ENCODE data around the gene ST8SIA6. TPM values are rescaled to one million over a fixed set of nuclear protein-coding genes. Genes with fewer than 3 reads are reported as not detected.
"Not testable (repeated sequence)": the region's sequence is repeated elsewhere in the genome, so short reads cannot be mapped to it uniquely, and the experiment has no call there.

The ST8SIA6 gene
- total RNA-seq, 1 experiment from 2014 or later, result 0.19 TPM

- ChIA-PET CTCF (interaction anchor here (1.0 to 1.3 kb wide), 3 partner anchors 9 to 498 kb away, joined by 3 to 6 read pairs (median 4); no protein-coding TSS in a partner anchor), POLR2A (interaction anchor here (0.6 to 0.7 kb wide), 2 partner anchors 15 to 20 kb away, joined by 3 read pairs; no protein-coding TSS in a partner anchor)
- no TSS peak for BruUV-seq (replicated peaks)
- Mint-ChIP-seq H3K4me3 (ENCODE audit: unreplicated experiment) (no peak overlapping the region), H3K36me3 (ENCODE audit: insufficient read depth, unreplicated experiment) (no peaks in the 10 kb centered on the region), H3K27ac (ENCODE audit: low read depth, unreplicated experiment) (no peak overlapping the region), H3K9me3 (ENCODE audit: unreplicated experiment) (no peaks in the 10 kb centered on the region), H3K27me3 (ENCODE audit: insufficient read depth, unreplicated experiment) (no peaks in the 10 kb centered on the region), H3K4me1 (ENCODE audit: insufficient read depth, unreplicated experiment) (no peaks in the 10 kb centered on the region)
- no peak for DNase-seq (ENCODE audit: unreplicated experiment)
- TF ChIP-seq CTCF (IDR thresholded peaks at IDR 0.05; ENCODE audit: unreplicated experiment), result no peak
- intact Hi-C loops (cut with micrococcal nuclease), result no loop called here
Observed at GRCh38 chr10:17326377-17326776, 128.0 kb downstream of the ST8SIA6 start.

GRCh38 chr10:17321957-17322356 is 132.4 kb downstream of the ST8SIA6 start:
- H3K4me1 Mint-ChIP-seq (ENCODE audit: insufficient read depth, unreplicated experiment); H3K4me3 Mint-ChIP-seq (ENCODE audit: unreplicated experiment); BruUV-seq (replicated peaks); POLR2A ChIA-PET; DNase-seq (ENCODE audit: unreplicated experiment); H3K27ac Mint-ChIP-seq (ENCODE audit: low read depth, unreplicated experiment); intact Hi-C loops (cut with micrococcal nuclease); H3K36me3 Mint-ChIP-seq (ENCODE audit: insufficient read depth, unreplicated experiment); H3K9me3 Mint-ChIP-seq (ENCODE audit: unreplicated experiment): not testable (repeated sequence)
- H3K27me3 Mint-ChIP-seq (ENCODE audit: insufficient read depth, unreplicated experiment), result peaks cover 11% of the 10 kb centered on the region
- CTCF ChIA-PET, result interaction anchor here (0.8 kb wide), 2 partner anchors 108 to 901 kb away, joined by 3 to 4 read pairs; no protein-coding TSS in a partner anchor

GRCh38 chr10:17316488-17317170 is 137.8 kb downstream of the ST8SIA6 start:
- no peak overlapping the region for H3K4me3 Mint-ChIP-seq (ENCODE audit: unreplicated experiment)
- no peak for TF ChIP-seq CTCF (IDR thresholded peaks at IDR 0.05; ENCODE audit: unreplicated experiment)
- H3K9me3 Mint-ChIP-seq (ENCODE audit: unreplicated experiment), result no peaks in the 10 kb centered on the region
- peaks cover 33% of the 10 kb centered on the region for H3K27me3 Mint-ChIP-seq (ENCODE audit: insufficient read depth, unreplicated experiment)
- intact Hi-C loops (cut with micrococcal nuclease), result no loop called here
- no peaks in the 10 kb centered on the region for H3K4me1 Mint-ChIP-seq (ENCODE audit: insufficient read depth, unreplicated experiment)
- no peak overlapping the region for H3K27ac Mint-ChIP-seq (ENCODE audit: low read depth, unreplicated experiment)
- no TSS peak for BruUV-seq (replicated peaks)
- CTCF ChIA-PET, result interaction anchor here (0.7 to 1.3 kb wide), 2 partner anchors 113 to 115 kb away, joined by 4 to 5 read pairs; no protein-coding TSS in a partner anchor
- POLR2A ChIA-PET, result no interaction called here
- no peak for DNase-seq (ENCODE audit: unreplicated experiment)
- no peaks in the 10 kb centered on the region for H3K36me3 Mint-ChIP-seq (ENCODE audit: insufficient read depth, unreplicated experiment)

- H3K27ac Mint-ChIP-seq (ENCODE audit: low read depth, unreplicated experiment), result no peak overlapping the region
- no TSS peak for BruUV-seq (replicated peaks)
- POLR2A ChIA-PET, result interaction anchor here (0.6 kb wide), 1 partner anchor 19 kb away, joined by 6 read pairs; no protein-coding TSS in a partner anchor
- H3K4me1 Mint-ChIP-seq (ENCODE audit: insufficient read depth, unreplicated experiment), result no peaks in the 10 kb centered on the region
- DNase-seq (ENCODE audit: unreplicated experiment), result no peak
- no peak overlapping the region for H3K4me3 Mint-ChIP-seq (ENCODE audit: unreplicated experiment)
- no peak for TF ChIP-seq CTCF (IDR thresholded peaks at IDR 0.05; ENCODE audit: unreplicated experiment)
- H3K27me3 Mint-ChIP-seq (ENCODE audit: insufficient read depth, unreplicated experiment), result peaks cover 28% of the 10 kb centered on the region
- intact Hi-C loops (cut with micrococcal nuclease), result no loop called here
- no peaks in the 10 kb centered on the region for H3K9me3 Mint-ChIP-seq (ENCODE audit: unreplicated experiment)
- CTCF ChIA-PET, result interaction anchor here (0.6 kb wide), 1 partner anchor 1314 kb away, joined by 3 read pairs; no protein-coding TSS in a partner anchor
- H3K36me3 Mint-ChIP-seq (ENCODE audit: insufficient read depth, unreplicated experiment), result no peaks in the 10 kb centered on the region
Observed at GRCh38 chr10:17309435-17309834, 145.0 kb downstream of the ST8SIA6 start.
